Caco-2 (cell line): ENCODE data around the gene NRN1L. TPM values are rescaled to one million over a fixed set of nuclear protein-coding genes. Genes with fewer than 3 reads are reported as not detected.

ENCODE experiments used
- BruUV-seq: library from RNA; stranded (reverse); fragments of 400-500 nt; replicated peaks from 2 replicates; lab custom pipeline; 2021; lab: Mats Ljungman, UMichigan
- CTCF ChIA-PET: fragments of 300-600 bp; sonication (Branson Sonifier 250); formaldehyde crosslinking; loops from one replicate; lab custom pipeline; 2022; ENCODE audit warnings: antibody characterized with exemption; lab: Charles Lee
- POLR2A ChIA-PET: fragments of 300-600 bp; sonication (Branson Sonifier 250); formaldehyde crosslinking; loops from one replicate; lab custom pipeline; 2022; ENCODE audit warnings: antibody characterized with exemption; lab: Charles Lee
- DNase-seq, 2 experiments: peaks; one replicate each; pipeline versions ENCODE4 v3.0.0 to v3.0.0-alpha.2; 2020 to 2022
- H3K27me3 ChIP-seq: replicated peaks from 2 replicates; pipeline ENCODE4 v1.6.0; 2011; ENCODE audit warnings: low read length; ENCODE audit not compliant: control insufficient read depth, insufficient read depth
- H3K36me3 ChIP-seq: 2 replicates; pipeline ENCODE4 v1.5.1; 2011; ENCODE audit warnings: low read length; ENCODE audit not compliant: control insufficient read depth, insufficient read depth
- H3K4me1 ChIP-seq: fragments of 250-450 bp; sonication (Bioruptor Pico); 2 replicates; pipeline ENCODE4 v1.5.1; 2020; ENCODE audit warnings: mild to moderate bottlenecking
- H3K4me3 ChIP-seq: 2 replicates; pipeline ENCODE4 v1.5.1; 2011; ENCODE audit warnings: low read depth, mild to moderate bottlenecking, control low read depth, low read length
- H3K9me3 ChIP-seq: fragments of 250-450 bp; sonication (Bioruptor Pico); 2 replicates; pipeline ENCODE4 v1.5.1; 2020; ENCODE audit warnings: mild to moderate bottlenecking, moderate library complexity
- H3K27ac Mint-ChIP-seq: one replicate; pipeline ENCODE4 v1.8.0; 2022; ENCODE audit warnings: mixed read lengths; ENCODE audit not compliant: unreplicated experiment
- H3K27me3 Mint-ChIP-seq: one replicate; pipeline ENCODE4 v1.8.0; 2022; ENCODE audit warnings: mixed read lengths; ENCODE audit not compliant: insufficient read depth, unreplicated experiment
- H3K36me3 Mint-ChIP-seq: one replicate; pipeline ENCODE4 v1.8.0; 2022; ENCODE audit warnings: mild to moderate bottlenecking, mixed read lengths; ENCODE audit not compliant: insufficient read depth, unreplicated experiment
- H3K4me1 Mint-ChIP-seq: one replicate; pipeline ENCODE4 v1.8.0; 2022; ENCODE audit warnings: low read depth, mixed read lengths; ENCODE audit not compliant: unreplicated experiment
- H3K4me3 Mint-ChIP-seq: one replicate; pipeline ENCODE4 v1.8.0; 2022; ENCODE audit warnings: mild to moderate bottlenecking, moderate library complexity, mixed read lengths; ENCODE audit not compliant: unreplicated experiment
- H3K9me3 Mint-ChIP-seq: one replicate; pipeline ENCODE4 v1.8.0; 2022; ENCODE audit warnings: mixed read lengths; ENCODE audit not compliant: unreplicated experiment
- CTCF ChIP-seq, 2 experiments: fragments of 200-600 bp in 1 of 2; IDR thresholded peaks; 1 replicate in 1 of 2; 2 replicates in 1 of 2; pipeline versions ENCODE4 v1.5.1 to v1.8.0; 2011 to 2022; ENCODE audit warnings: antibody characterized with exemption in 1 of 2, control low read depth in 1 of 2, inconsistent platforms in 1 of 2, low read depth in 1 of 2, low read length in 1 of 2, mild to moderate bottlenecking in 1 of 2, moderate library complexity in 1 of 2; ENCODE audit not compliant: insufficient read depth in 1 of 2, severe bottlenecking in 1 of 2, unreplicated experiment in 1 of 2
- intact Hi-C: fragments of 100-400 bp; cut with micrococcal nuclease; formaldehyde crosslinking; loops from one replicate; pipeline ENCODE4 v1.10.0; 2022; ENCODE audit not compliant: unreplicated experiment
- total RNA-seq: library from RNA; stranded (reverse); gene quantifications from 2 replicates; pipeline ENCODE4 v1.2.3, GENCODE V29; 2022

The NRN1L gene
- total RNA-seq, 1 experiment from 2014 or later = 0.93 TPM

DNA sequence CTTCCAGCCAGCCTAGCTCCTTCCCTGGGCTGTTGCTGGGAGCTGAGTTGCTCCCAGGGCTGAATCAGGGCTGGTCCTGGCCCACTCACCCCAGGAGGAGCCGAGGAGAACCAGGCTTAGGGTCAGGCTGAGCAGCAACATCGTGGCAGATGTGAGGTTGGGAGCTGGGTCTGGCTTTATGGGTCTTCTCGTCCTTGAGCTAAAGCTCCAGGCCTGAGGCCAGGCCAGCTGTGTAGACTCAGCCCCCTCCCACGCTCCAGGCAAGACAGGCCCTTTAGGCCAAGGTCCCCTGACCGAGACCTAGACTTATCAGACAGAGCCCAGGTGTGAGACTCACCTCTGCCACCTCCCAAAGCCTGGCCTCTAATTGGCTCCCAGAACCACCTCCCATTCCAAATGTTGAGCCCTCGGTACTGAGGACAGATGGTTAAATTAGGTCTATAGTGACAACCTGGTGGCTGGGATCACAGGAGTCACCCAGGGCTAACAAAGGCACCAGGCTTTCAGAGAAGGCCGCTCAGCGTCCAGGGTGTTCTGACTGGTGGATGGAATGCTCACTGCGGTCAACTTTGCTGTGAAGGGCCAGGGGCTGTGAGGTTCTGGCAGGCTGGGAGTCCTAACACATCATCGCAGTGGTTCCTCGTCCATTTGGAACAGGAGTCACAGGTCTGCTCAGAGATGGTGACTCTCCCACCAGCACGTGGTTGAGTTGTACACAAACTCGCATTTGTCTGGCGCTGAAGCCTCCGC lies 47.2 kb downstream of the NRN1L start, which contains the start of gene CTRL:
TSS of gene CTRL (minus strand) at position 151 of the 750 bp plus-strand sequence. CDS start at position 141, 10 bp downstream.
- DNase-seq = peak in 1 of 2 experiments; percentile 62
- Mint-ChIP-seq H3K4me1 (peaks cover 21% of the 10 kb centered on the region), H3K4me3 (no peak within 1 kb of the TSS), H3K36me3 (peaks cover 57% of the 10 kb centered on the region), H3K27ac (no peak within 1 kb of the TSS), H3K9me3 (no peaks in the 10 kb centered on the region), H3K27me3 (no peaks in the 10 kb centered on the region)
- peak; percentile 44 to 50 for TF ChIP-seq CTCF (IDR thresholded peaks at IDR 0.05; ENCODE audit: insufficient read depth in 1 of 2, low read depth in 1 of 2, low read length in 1 of 2, severe bottlenecking in 1 of 2, unreplicated experiment in 1 of 2)
- Histone ChIP-seq H3K27me3 (no peaks in the 10 kb centered on the region), H3K36me3 (peaks cover 8% of the 10 kb centered on the region), H3K4me1 (peaks cover 11% of the 10 kb centered on the region), H3K9me3 (no peaks in the 10 kb centered on the region), H3K4me3 (no peak within 1 kb of the TSS)
- CTCF ChIA-PET = interaction anchor here (0.5 to 1.9 kb wide), 2 partner anchors 49 to 116 kb away, joined by 7 to 11 read pairs; no protein-coding TSS in a partner anchor
- intact Hi-C loops = loop anchor here (10.0 kb wide), 1 partner anchor 407 kb away; the partner anchor contains the start of gene RIPOR1
- POLR2A ChIA-PET = no interaction called here
- BruUV-seq = no TSS peak

DNA sequence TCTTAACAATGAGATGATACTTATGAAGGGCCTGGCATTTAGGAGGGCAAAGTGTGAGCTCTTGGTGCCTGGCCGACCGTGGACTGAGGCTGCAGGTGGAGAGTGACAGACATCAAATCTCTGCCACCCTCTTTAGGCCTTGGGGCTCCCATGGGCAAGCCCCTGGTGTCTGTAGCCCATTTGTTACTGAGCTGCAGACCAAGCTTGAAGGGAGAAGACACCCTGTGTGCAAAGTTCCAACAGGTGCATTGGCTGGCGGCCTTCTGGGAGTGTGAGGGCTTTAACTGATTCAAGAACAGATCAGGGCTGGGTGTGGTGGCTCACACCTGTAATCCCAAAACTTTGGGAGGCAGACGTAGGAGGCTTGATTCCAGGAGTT lies 47.8 kb downstream of the NRN1L start:
- Histone ChIP-seq H3K27me3 (no peaks in the 10 kb centered on the region), H3K36me3 (peaks cover 8% of the 10 kb centered on the region), H3K9me3 (no peaks in the 10 kb centered on the region), H3K4me3 (no peak overlapping the region), H3K4me1 (peaks cover 16% of the 10 kb centered on the region)
- no TSS peak for BruUV-seq
- peaks cover 63% of the 10 kb centered on the region for H3K36me3 Mint-ChIP-seq
- no peak for TF ChIP-seq CTCF (IDR thresholded peaks at IDR 0.05; ENCODE audit: insufficient read depth in 1 of 2, low read depth in 1 of 2, low read length in 1 of 2, severe bottlenecking in 1 of 2, unreplicated experiment in 1 of 2)
- no peaks in the 10 kb centered on the region for H3K27me3 Mint-ChIP-seq
- CTCF ChIA-PET = interaction anchor here (0.5 to 0.7 kb wide), 2 partner anchors 117 to 260 kb away, joined by 4 to 7 read pairs; no protein-coding TSS in a partner anchor
- intact Hi-C loops = loop anchor here (10.0 kb wide), 1 partner anchor 408 kb away; the partner anchor contains the start of gene RIPOR1
- peaks cover 27% of the 10 kb centered on the region for H3K4me1 Mint-ChIP-seq
- no peak overlapping the region for H3K27ac Mint-ChIP-seq
- H3K9me3 Mint-ChIP-seq = no peaks in the 10 kb centered on the region
- DNase-seq = no peak
- POLR2A ChIA-PET = no interaction called here
- H3K4me3 Mint-ChIP-seq = no peak overlapping the region

GRCh38 chr16:67933805-67934204 lies 49.1 kb downstream of the NRN1L start:
- BruUV-seq = no TSS peak
- intact Hi-C loops = loop anchor here (2.0 to 10.0 kb wide), 2 partner anchors 41 to 409 kb away; partner anchors contain the start of genes PSKH1 and RIPOR1

More at GRCh38 chr16:67933805-67934204, 49.1 kb downstream of the NRN1L start:
- no peaks in the 10 kb centered on the region for H3K9me3 ChIP-seq
- Mint-ChIP-seq H3K4me3 (peak overlapping the region; percentile 97), H3K27me3 (no peaks in the 10 kb centered on the region), H3K27ac (peak overlapping the region; percentile 95), H3K36me3 (peaks cover 65% of the 10 kb centered on the region), H3K9me3 (no peaks in the 10 kb centered on the region), H3K4me1 (peaks cover 28% of the 10 kb centered on the region)
- H3K27me3 ChIP-seq = no peaks in the 10 kb centered on the region
- CTCF ChIA-PET = interaction anchor here (4.2 kb wide), 1 partner anchor 49 kb away, joined by 47 read pairs; the partner anchor contains the start of gene NRN1L
- POLR2A ChIA-PET = interaction anchor here (0.5 to 3.1 kb wide), 2 partner anchors 74 to 127 kb away, joined by 3 to 14 read pairs; partner anchors contain the start of genes RANBP10 and TSNAXIP1
- no peak for DNase-seq
- H3K4me1 ChIP-seq = peaks cover 16% of the 10 kb centered on the region
- no peak for TF ChIP-seq CTCF (IDR thresholded peaks at IDR 0.05; ENCODE audit: insufficient read depth in 1 of 2, low read depth in 1 of 2, low read length in 1 of 2, severe bottlenecking in 1 of 2, unreplicated experiment in 1 of 2)
- H3K36me3 ChIP-seq = peaks cover 4% of the 10 kb centered on the region
- no peak overlapping the region for H3K4me3 ChIP-seq
